Stimulated activated naive CD8-positive, alpha-beta T cell treated with anti-CD3 and anti-CD28 coated beads, Interleukin-15, amount 100 ng/mL, for 72 hours (primary cell): ENCODE results near the gene UFSP1.

Experiments used
- ATAC-seq: fragments of 150-1000 bp; cut with Tn5 transposase; 2 replicates; pipeline ENCODE4 v1.10.0; 2021; ENCODE audit warnings: mild to moderate bottlenecking, moderate library complexity
- DNase-seq, 2 donors: peaks; one replicate each; pipeline ENCODE4 v3.0.0; 2021 to 2022
- H3K27ac Mint-ChIP-seq, 2 donors: one replicate each; pipeline ENCODE4 v1.8.0; 2022; ENCODE audit warnings: mild to moderate bottlenecking in 2 of 2, mixed read lengths in 2 of 2, moderate library complexity in 2 of 2
- H3K27me3 Mint-ChIP-seq: one replicate; pipeline ENCODE4 v1.8.0; 2022; ENCODE audit warnings: mixed read lengths
- H3K4me1 Mint-ChIP-seq: one replicate; pipeline ENCODE4 v1.8.0; 2022; ENCODE audit warnings: mild to moderate bottlenecking, mixed read lengths
- H3K4me3 Mint-ChIP-seq, 2 donors: one replicate each; pipeline ENCODE4 v1.8.0; 2022; ENCODE audit warnings: mild to moderate bottlenecking in 2 of 2, mixed read lengths in 2 of 2, moderate library complexity in 1 of 2
- H3K9me3 Mint-ChIP-seq, 2 donors: one replicate each; pipeline ENCODE4 v1.8.0; 2022; ENCODE audit warnings: mixed read lengths in 2 of 2

UFSP1 gene

GRCh38 chr7:100890653-100891567 is 1.4 kb upstream of the UFSP1 start:
- Mint-ChIP-seq H3K27me3 (peaks cover 58% of the 10 kb centered on the region), H3K27ac (no peak overlapping the region), H3K4me1 (peaks cover 58% of the 10 kb centered on the region), H3K4me3 (peak overlapping the region; percentile 87 to 94), H3K9me3 (no peaks in the 10 kb centered on the region)
- DNase-seq (no peak), ATAC-seq (no peak)

- DNase-seq (no peak), ATAC-seq (no peak)
- peaks cover 35% of the 10 kb centered on the region for H3K27me3 Mint-ChIP-seq
- H3K4me1 Mint-ChIP-seq = peaks cover 71% of the 10 kb centered on the region
- H3K4me3 Mint-ChIP-seq = peak overlapping the region; percentile 82 to 85
- peak overlapping the region in 1 of 2 donors; percentile 28 for H3K27ac Mint-ChIP-seq
- no peaks in the 10 kb centered on the region for H3K9me3 Mint-ChIP-seq
Observed at GRCh38 chr7:100888291-100888987, 1.1 kb downstream of the UFSP1 start.

GRCh38 chr7:100887516-100888290 is 1.8 kb downstream of the UFSP1 start:
- H3K4me1 Mint-ChIP-seq = peaks cover 76% of the 10 kb centered on the region
- DNase-seq (no peak), ATAC-seq (peak; percentile 21)
- no peaks in the 10 kb centered on the region for H3K9me3 Mint-ChIP-seq
- peak overlapping the region; percentile 82 to 85 for H3K4me3 Mint-ChIP-seq
- H3K27ac Mint-ChIP-seq = peak overlapping the region; percentile 84 to 91
- H3K27me3 Mint-ChIP-seq = peaks cover 28% of the 10 kb centered on the region

GRCh38 chr7:100886936-100887515 is 2.5 kb downstream of the UFSP1 start:
- Mint-ChIP-seq H3K27me3 (peaks cover 21% of the 10 kb centered on the region), H3K4me1 (peaks cover 76% of the 10 kb centered on the region), H3K9me3 (no peaks in the 10 kb centered on the region), H3K4me3 (peak overlapping the region; percentile 82 to 85), H3K27ac (peak overlapping the region; percentile 84 to 91)
- DNase-seq (no peak), ATAC-seq (no peak)

GRCh38 chr7:100886142-100886935 is 3.2 kb downstream of the UFSP1 start:
- peak overlapping the region in 1 of 2 donors; percentile 85 for H3K4me3 Mint-ChIP-seq
- ATAC-seq = no peak
- H3K27me3 Mint-ChIP-seq = peaks cover 14% of the 10 kb centered on the region
- H3K27ac Mint-ChIP-seq = no peak overlapping the region
- no peaks in the 10 kb centered on the region for H3K9me3 Mint-ChIP-seq
- H3K4me1 Mint-ChIP-seq = peaks cover 76% of the 10 kb centered on the region
- DNase-seq = no peak

- Mint-ChIP-seq H3K9me3 (no peaks in the 10 kb centered on the region), H3K4me1 (peaks cover 73% of the 10 kb centered on the region), H3K27ac (peak overlapping the region in 1 of 2 donors; percentile 66), H3K4me3 (no peak overlapping the region), H3K27me3 (peaks cover 7% of the 10 kb centered on the region)
- no peak for DNase-seq
- ATAC-seq = no peak
Observed at GRCh38 chr7:100885440-100886141, 3.9 kb downstream of the UFSP1 start.

GRCh38 chr7:100884736-100885439 is 4.6 kb downstream of the UFSP1 start:
- peaks cover 73% of the 10 kb centered on the region for H3K4me1 Mint-ChIP-seq
- no peaks in the 10 kb centered on the region for H3K9me3 Mint-ChIP-seq
- no peak overlapping the region for H3K4me3 Mint-ChIP-seq
- peak overlapping the region; percentile 16 to 65 for H3K27ac Mint-ChIP-seq
- DNase-seq (no peak), ATAC-seq (no peak)
- no peaks in the 10 kb centered on the region for H3K27me3 Mint-ChIP-seq

GRCh38 chr7:100882785-100883526 is 6.6 kb downstream of the UFSP1 start:
- Mint-ChIP-seq H3K4me1 (peaks cover 81% of the 10 kb centered on the region), H3K27me3 (no peaks in the 10 kb centered on the region), H3K4me3 (no peak overlapping the region), H3K27ac (peak overlapping the region in 1 of 2 donors; percentile 28), H3K9me3 (no peaks in the 10 kb centered on the region)
- ATAC-seq = no peak
- no peak for DNase-seq

GRCh38 chr7:100882201-100882600 is 7.3 kb downstream of the UFSP1 start:
- H3K27me3 Mint-ChIP-seq = no peaks in the 10 kb centered on the region
- no peak for DNase-seq
- no peaks in the 10 kb centered on the region for H3K9me3 Mint-ChIP-seq
- H3K4me1 Mint-ChIP-seq = peaks cover 79% of the 10 kb centered on the region
- H3K4me3 Mint-ChIP-seq = no peak overlapping the region
- H3K27ac Mint-ChIP-seq = peak overlapping the region in 1 of 2 donors; percentile 85
- ATAC-seq = no peak

- ATAC-seq = no peak
- DNase-seq = no peak
- H3K4me3 Mint-ChIP-seq = no peak overlapping the region
- no peaks in the 10 kb centered on the region for H3K9me3 Mint-ChIP-seq
- H3K27me3 Mint-ChIP-seq = no peaks in the 10 kb centered on the region
- peak overlapping the region in 1 of 2 donors; percentile 79 for H3K27ac Mint-ChIP-seq
- peaks cover 79% of the 10 kb centered on the region for H3K4me1 Mint-ChIP-seq
Observed at GRCh38 chr7:100881136-100881535, 8.4 kb downstream of the UFSP1 start.

- Mint-ChIP-seq H3K27me3 (no peaks in the 10 kb centered on the region), H3K9me3 (no peaks in the 10 kb centered on the region), H3K4me1 (peaks cover 79% of the 10 kb centered on the region), H3K4me3 (no peak overlapping the region), H3K27ac (peak overlapping the region in 1 of 2 donors; percentile 57)
- no peak for ATAC-seq
- no peak for DNase-seq
Observed at GRCh38 chr7:100880645-100881044, 8.9 kb downstream of the UFSP1 start.

GRCh38 chr7:100879685-100880261 is 9.7 kb downstream of the UFSP1 start:
- Mint-ChIP-seq H3K27ac (peak overlapping the region; percentile 47 to 92), H3K27me3 (no peaks in the 10 kb centered on the region), H3K4me1 (peaks cover 73% of the 10 kb centered on the region), H3K9me3 (no peaks in the 10 kb centered on the region), H3K4me3 (no peak overlapping the region)
- DNase-seq (no peak), ATAC-seq (no peak)

- H3K4me1 Mint-ChIP-seq = peaks cover 74% of the 10 kb centered on the region
- no peaks in the 10 kb centered on the region for H3K27me3 Mint-ChIP-seq
- peak overlapping the region; percentile 2 to 64 for H3K4me3 Mint-ChIP-seq
- ATAC-seq (no peak), DNase-seq (no peak)
- H3K9me3 Mint-ChIP-seq = no peaks in the 10 kb centered on the region
- H3K27ac Mint-ChIP-seq = peak overlapping the region; percentile 19 to 61
Observed at GRCh38 chr7:100878685-100879084, 10.8 kb downstream of the UFSP1 start.
